ENCODE results near the gene GNG5. TPM values are rescaled to one million over a fixed set of nuclear protein-coding genes. Genes with fewer than 3 reads are reported as not detected.

GNG5 gene
- total RNA-seq, 1 experiment from 2014 or later: 115 TPM

DNA sequence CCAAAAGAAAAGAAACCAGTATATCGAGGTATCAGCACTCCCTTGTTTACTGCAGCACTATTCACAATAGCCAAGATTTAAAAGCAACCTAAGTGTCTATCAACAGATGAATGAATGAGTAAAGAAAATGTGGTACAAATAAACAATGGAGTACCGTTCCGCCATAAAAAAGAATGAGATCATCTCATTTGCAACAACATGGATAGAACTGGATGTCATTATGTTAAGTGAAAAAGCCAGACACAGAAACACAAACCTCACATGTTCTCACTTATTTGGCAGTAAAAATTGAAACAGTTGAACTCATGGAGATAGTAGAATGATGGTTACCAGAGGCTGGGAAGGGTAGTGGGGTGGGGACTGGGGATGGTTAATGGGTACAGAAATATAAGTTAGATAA is 4.3 kb upstream of the GNG5 start:
- Histone ChIP-seq H3K56ac (ENCODE audit: insufficient read length, low read depth, low read length) (no peak overlapping the region), H2BK20ac (ENCODE audit: low read depth, low read length, poor library complexity, severe bottlenecking) (no peak overlapping the region), H3K79me2 (ENCODE audit: insufficient read depth, low read length) (no peaks in the 10 kb centered on the region), H3K4me1 (ENCODE audit: insufficient read depth, low read length) (no peaks in the 10 kb centered on the region), H2BK120ac (ENCODE audit: low read depth, low read length, poor library complexity, severe bottlenecking) (no peak overlapping the region), H2AK5ac (ENCODE audit: insufficient read length, low read length) (no peak overlapping the region), H3K23me2 (ENCODE audit: insufficient read length, low read depth, low read length, poor library complexity, severe bottlenecking) (peaks cover 4% of the 10 kb centered on the region), H2BK5ac (ENCODE audit: insufficient read length, low read length) (no peak overlapping the region), H4K91ac (ENCODE audit: insufficient read length, low read depth, low read length) (no peak overlapping the region), H3K4ac (ENCODE audit: low read depth, low read length) (no peak overlapping the region), H3K4me2 (ENCODE audit: insufficient read depth, insufficient read length, low read length) (no peak overlapping the region), H3K27me3 (ENCODE audit: insufficient read depth, low read length) (no peaks in the 10 kb centered on the region), H3K27ac (ENCODE audit: insufficient read length, low read depth, low read length) (no peak overlapping the region), H3K23ac (ENCODE audit: insufficient read length, low read depth, low read length) (no peak overlapping the region), H4K5ac (ENCODE audit: insufficient read length, low read depth, low read length) (no peak overlapping the region), H2BK12ac (ENCODE audit: insufficient read length, low read depth, low read length) (no peak overlapping the region), H3K14ac (ENCODE audit: insufficient read depth, low read length) (no peak overlapping the region), H3K9ac (ENCODE audit: extremely low read depth, insufficient read length, low read length) (no peak overlapping the region), H3K9me3 (ENCODE audit: control insufficient read depth, low read depth, low read length) (no peaks in the 10 kb centered on the region), H4K20me1 (ENCODE audit: control insufficient read depth, insufficient read depth, insufficient read length) (no peaks in the 10 kb centered on the region), H2AFZ (ENCODE audit: low read length) (no peak overlapping the region), H3T11ph (ENCODE audit: low read length) (no peak overlapping the region), H3K18ac (ENCODE audit: insufficient read length, low read depth, low read length) (no peak overlapping the region), H2BK15ac (ENCODE audit: low read depth, low read length) (no peak overlapping the region), H3K79me1 (ENCODE audit: insufficient read depth, low read depth, low read length, poor library complexity, severe bottlenecking) (no peaks in the 10 kb centered on the region), H4K8ac (replicated peaks; ENCODE audit: insufficient read length, low read depth, low read length) (no peak overlapping the region)
- peaks cover 14% of the 10 kb centered on the region in 2 experiments; a peak in 3 of 5 replicates for H3K9me3 Mint-ChIP-seq
- peaks cover 0 to 3% of the 10 kb centered on the region in 2 experiments; a peak in 1 of 4 replicates for H3K4me1 Mint-ChIP-seq
- DNase-seq: no peak
- TF ChIP-seq, protein P1, sequence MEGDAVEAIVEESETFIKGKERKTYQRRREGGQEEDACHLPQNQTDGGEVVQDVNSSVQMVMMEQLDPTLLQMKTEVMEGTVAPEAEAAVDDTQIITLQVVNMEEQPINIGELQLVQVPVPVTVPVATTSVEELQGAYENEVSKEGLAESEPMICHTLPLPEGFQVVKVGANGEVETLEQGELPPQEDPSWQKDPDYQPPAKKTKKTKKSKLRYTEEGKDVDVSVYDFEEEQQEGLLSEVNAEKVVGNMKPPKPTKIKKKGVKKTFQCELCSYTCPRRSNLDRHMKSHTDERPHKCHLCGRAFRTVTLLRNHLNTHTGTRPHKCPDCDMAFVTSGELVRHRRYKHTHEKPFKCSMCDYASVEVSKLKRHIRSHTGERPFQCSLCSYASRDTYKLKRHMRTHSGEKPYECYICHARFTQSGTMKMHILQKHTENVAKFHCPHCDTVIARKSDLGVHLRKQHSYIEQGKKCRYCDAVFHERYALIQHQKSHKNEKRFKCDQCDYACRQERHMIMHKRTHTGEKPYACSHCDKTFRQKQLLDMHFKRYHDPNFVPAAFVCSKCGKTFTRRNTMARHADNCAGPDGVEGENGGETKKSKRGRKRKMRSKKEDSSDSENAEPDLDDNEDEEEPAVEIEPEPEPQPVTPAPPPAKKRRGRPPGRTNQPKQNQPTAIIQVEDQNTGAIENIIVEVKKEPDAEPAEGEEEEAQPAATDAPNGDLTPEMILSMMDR (conservative IDR thresholded peaks at IDR 0.05): no peak
- no peaks in the 10 kb centered on the region for H3K27me3 Mint-ChIP-seq (ENCODE audit: low read depth)
- H3K4me3 Mint-ChIP-seq: no peak overlapping the region
- peaks cover 5 to 11% (median 5%) of the 10 kb centered on the region in 3 experiments; a peak in 6 of 7 replicates for H3K36me3 Mint-ChIP-seq (ENCODE audit: insufficient read depth in 1 of 3, low read depth in 3 of 3)
- WGBS (ENCODE audit: extremely low coverage, insufficient read length, low lambda C conversion rate): no CpG with 5 or more reads among the region's 3 CpGs
- H3K27ac Mint-ChIP-seq: no peak overlapping the region
